Measurements from ENCODE around the gene EP300. TPM values are rescaled to one million over a fixed set of nuclear protein-coding genes. Genes with fewer than 3 reads are reported as not detected.

EP300 gene
- total RNA-seq, 1 experiment from 2014 or later = 78.6 TPM

DNA sequence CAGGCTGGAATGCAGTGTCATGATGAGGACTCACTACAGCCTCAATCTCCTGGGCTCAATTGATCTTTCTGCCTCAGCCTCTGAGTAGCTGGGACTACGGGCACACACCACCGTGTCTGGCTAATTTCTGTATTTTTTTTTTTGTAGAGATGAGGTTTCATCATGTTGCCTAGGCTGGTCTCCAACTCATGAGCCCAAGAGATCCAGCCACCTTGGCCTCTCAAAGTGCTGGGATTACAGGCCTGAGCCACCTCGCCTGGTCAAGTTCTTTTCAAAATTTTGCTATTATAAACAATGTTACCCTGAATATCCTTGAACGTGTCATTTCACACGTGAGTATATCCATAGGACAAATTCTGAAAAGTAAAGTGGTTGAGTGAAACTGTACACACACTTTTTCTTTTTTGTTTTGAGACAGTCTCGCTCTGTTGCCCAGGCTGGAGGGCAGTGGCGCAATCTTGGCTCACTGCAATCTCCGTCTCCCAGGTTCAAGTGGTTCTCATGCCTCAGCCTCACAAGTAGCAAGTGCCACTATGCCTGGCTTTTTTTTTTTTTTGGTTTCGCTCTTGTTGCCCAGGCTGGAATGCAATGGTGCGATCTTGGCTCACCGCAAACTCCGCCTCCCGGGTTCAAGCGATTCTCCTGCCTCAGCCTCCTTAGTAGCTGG lies 21.6 kb upstream of the EP300 start:
- POLR2A ChIA-PET = no interaction called here
- Histone ChIP-seq H3K36me3 (ENCODE audit: control insufficient read depth, insufficient read depth, low read length) (no peaks in the 10 kb centered on the region), H3K9me3 (no peaks in the 10 kb centered on the region), H3K4me1 (no peaks in the 10 kb centered on the region), H3K27me3 (replicated peaks; ENCODE audit: control insufficient read depth, insufficient read depth, low read length) (no peaks in the 10 kb centered on the region), H3K4me3 (ENCODE audit: low read depth, low read length) (no peak overlapping the region)
- no peak for DNase-seq
- Mint-ChIP-seq H3K36me3 (ENCODE audit: insufficient read depth, unreplicated experiment) (no peaks in the 10 kb centered on the region), H3K4me1 (ENCODE audit: low read depth, unreplicated experiment) (no peaks in the 10 kb centered on the region), H3K4me3 (ENCODE audit: unreplicated experiment) (no peak overlapping the region), H3K27me3 (ENCODE audit: insufficient read depth, unreplicated experiment) (no peaks in the 10 kb centered on the region), H3K27ac (ENCODE audit: unreplicated experiment) (no peak overlapping the region), H3K9me3 (ENCODE audit: unreplicated experiment) (no peaks in the 10 kb centered on the region)
- CTCF ChIA-PET = interaction anchor here (0.7 kb wide), 2 partner anchors 652 to 1605 kb away, joined by 3 to 6 read pairs; no protein-coding TSS in a partner anchor
- BruUV-seq (replicated peaks) = no TSS peak
- TF ChIP-seq, protein P1, sequence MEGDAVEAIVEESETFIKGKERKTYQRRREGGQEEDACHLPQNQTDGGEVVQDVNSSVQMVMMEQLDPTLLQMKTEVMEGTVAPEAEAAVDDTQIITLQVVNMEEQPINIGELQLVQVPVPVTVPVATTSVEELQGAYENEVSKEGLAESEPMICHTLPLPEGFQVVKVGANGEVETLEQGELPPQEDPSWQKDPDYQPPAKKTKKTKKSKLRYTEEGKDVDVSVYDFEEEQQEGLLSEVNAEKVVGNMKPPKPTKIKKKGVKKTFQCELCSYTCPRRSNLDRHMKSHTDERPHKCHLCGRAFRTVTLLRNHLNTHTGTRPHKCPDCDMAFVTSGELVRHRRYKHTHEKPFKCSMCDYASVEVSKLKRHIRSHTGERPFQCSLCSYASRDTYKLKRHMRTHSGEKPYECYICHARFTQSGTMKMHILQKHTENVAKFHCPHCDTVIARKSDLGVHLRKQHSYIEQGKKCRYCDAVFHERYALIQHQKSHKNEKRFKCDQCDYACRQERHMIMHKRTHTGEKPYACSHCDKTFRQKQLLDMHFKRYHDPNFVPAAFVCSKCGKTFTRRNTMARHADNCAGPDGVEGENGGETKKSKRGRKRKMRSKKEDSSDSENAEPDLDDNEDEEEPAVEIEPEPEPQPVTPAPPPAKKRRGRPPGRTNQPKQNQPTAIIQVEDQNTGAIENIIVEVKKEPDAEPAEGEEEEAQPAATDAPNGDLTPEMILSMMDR (IDR thresholded peaks at IDR 0.05; ENCODE audit: insufficient read depth in 1 of 2, low read depth in 1 of 2, low read length in 1 of 2, severe bottlenecking in 1 of 2, unreplicated experiment in 1 of 2) = no peak
- intact Hi-C loops (cut with micrococcal nuclease; ENCODE audit: unreplicated experiment) = no loop called here

DNA sequence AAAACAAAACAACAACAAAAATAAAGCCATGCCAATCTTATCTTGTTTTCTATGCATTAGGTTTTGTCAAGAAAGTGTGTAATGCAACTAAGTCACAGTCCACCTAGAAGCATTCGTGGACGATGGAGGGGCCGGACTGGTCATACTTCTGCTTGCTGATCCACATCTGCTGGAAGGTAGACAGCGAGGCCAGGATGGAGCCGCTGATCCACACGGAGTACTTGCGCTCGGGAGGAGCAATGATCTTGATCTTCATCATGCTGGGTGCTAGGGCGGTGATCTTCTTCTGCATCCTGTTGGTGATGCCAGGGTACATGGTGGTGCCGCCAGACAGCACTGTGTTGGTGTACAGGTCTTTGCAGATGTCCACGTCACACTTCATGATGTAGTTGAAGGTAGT lies 18.3 kb upstream of the EP300 start:
- TF ChIP-seq, protein P1 (IDR thresholded peaks at IDR 0.05; ENCODE audit: insufficient read depth in 1 of 2, low read depth in 1 of 2, low read length in 1 of 2, severe bottlenecking in 1 of 2, unreplicated experiment in 1 of 2) = no peak
- CTCF ChIA-PET = no interaction called here
- Mint-ChIP-seq H3K9me3 (ENCODE audit: unreplicated experiment) (no peaks in the 10 kb centered on the region), H3K27me3 (ENCODE audit: insufficient read depth, unreplicated experiment) (no peaks in the 10 kb centered on the region), H3K4me3 (ENCODE audit: unreplicated experiment) (no peak overlapping the region), H3K4me1 (ENCODE audit: low read depth, unreplicated experiment) (no peaks in the 10 kb centered on the region), H3K36me3 (ENCODE audit: insufficient read depth, unreplicated experiment) (no peaks in the 10 kb centered on the region), H3K27ac (ENCODE audit: unreplicated experiment) (no peak overlapping the region)
- BruUV-seq (replicated peaks) = no TSS peak
- POLR2A ChIA-PET = no interaction called here
- H3K27me3 ChIP-seq (replicated peaks; ENCODE audit: control insufficient read depth, insufficient read depth, low read length) = no peaks in the 10 kb centered on the region; the same call in 1 of the 2 replicates
- DNase-seq = no peak
- no peaks in the 10 kb centered on the region for H3K36me3 ChIP-seq (ENCODE audit: control insufficient read depth, insufficient read depth, low read length)
- intact Hi-C loops (cut with micrococcal nuclease; ENCODE audit: unreplicated experiment) = no loop called here
- no peak overlapping the region for H3K4me3 ChIP-seq (ENCODE audit: low read depth, low read length)
- H3K4me1 ChIP-seq = no peaks in the 10 kb centered on the region
- no peaks in the 10 kb centered on the region for H3K9me3 ChIP-seq

DNA sequence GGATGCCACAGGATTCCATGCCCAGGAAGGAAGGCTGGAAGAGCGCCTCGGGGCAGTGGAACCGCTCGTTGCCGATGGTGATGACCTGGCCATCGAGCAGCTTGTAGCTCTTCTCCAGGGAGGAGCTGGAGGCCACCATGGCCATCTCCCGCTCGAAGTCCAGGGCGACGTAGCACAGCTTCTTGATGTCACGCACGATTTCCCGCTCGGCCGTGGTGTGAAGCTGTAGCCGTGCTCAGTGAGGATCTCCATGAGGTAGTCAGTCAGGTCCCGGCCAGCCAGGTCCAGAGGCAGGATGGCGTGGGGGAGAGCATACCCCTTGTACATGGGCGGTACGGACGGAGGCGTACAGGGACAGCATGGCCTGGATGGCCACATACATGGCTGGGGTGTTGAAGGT lies 17.9 kb upstream of the EP300 start:
- Histone ChIP-seq H3K36me3 (ENCODE audit: control insufficient read depth, insufficient read depth, low read length) (no peaks in the 10 kb centered on the region), H3K4me3 (ENCODE audit: low read depth, low read length) (no peak overlapping the region), H3K9me3 (no peaks in the 10 kb centered on the region), H3K27me3 (replicated peaks; ENCODE audit: control insufficient read depth, insufficient read depth, low read length) (no peaks in the 10 kb centered on the region; the same call in 1 of the 2 replicates), H3K4me1 (no peaks in the 10 kb centered on the region)
- BruUV-seq (replicated peaks) = no TSS peak
- no peak overlapping the region for H3K27ac Mint-ChIP-seq (ENCODE audit: unreplicated experiment)
- TF ChIP-seq, protein P1 (IDR thresholded peaks at IDR 0.05; ENCODE audit: insufficient read depth in 1 of 2, low read depth in 1 of 2, low read length in 1 of 2, severe bottlenecking in 1 of 2, unreplicated experiment in 1 of 2) = no peak
- CTCF ChIA-PET = no interaction called here
- intact Hi-C loops (cut with micrococcal nuclease; ENCODE audit: unreplicated experiment) = no loop called here
- H3K36me3 Mint-ChIP-seq (ENCODE audit: insufficient read depth, unreplicated experiment) = no peaks in the 10 kb centered on the region
- POLR2A ChIA-PET = no interaction called here
- no peaks in the 10 kb centered on the region for H3K9me3 Mint-ChIP-seq (ENCODE audit: unreplicated experiment)
- H3K4me1 Mint-ChIP-seq (ENCODE audit: low read depth, unreplicated experiment) = no peaks in the 10 kb centered on the region
- no peak overlapping the region for H3K4me3 Mint-ChIP-seq (ENCODE audit: unreplicated experiment)
- DNase-seq = no peak
- H3K27me3 Mint-ChIP-seq (ENCODE audit: insufficient read depth, unreplicated experiment) = no peaks in the 10 kb centered on the region

Measured in Caco-2 (cell line).